ENCODE measurements around the gene ADRM1.

ADRM1 gene

GRCh38 chr20:62302341-62303061 is at the start of gene ADRM1:
Gene ADRM1 (plus strand): TSS chr20:62302997. CDS start chr20:62303569, 572 bp downstream.
- peak; percentile 72 for DNase-seq (ENCODE audit: low read depth)

DNA sequence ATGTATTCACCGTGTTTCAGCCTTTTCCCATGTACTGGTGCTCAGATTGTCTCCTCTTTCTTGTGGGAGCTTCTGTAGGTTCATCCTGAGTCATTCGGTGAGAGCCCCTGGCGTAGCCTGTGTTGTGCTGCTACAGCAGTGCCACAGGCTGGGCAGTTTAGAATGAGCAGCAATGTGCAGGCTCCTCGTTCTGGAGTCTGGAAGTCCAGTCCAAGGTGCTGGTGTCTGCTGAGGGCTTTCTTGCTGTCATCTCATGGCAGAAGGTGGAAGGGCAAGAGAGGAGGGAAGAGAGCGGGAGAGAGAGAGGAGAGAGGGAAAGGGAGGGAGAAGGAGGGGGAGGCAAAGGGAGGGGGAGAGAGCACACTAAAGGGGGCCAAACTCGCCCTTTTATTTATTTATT is 49.4 kb upstream of the ADRM1 start:
- DNase-seq (ENCODE audit: low read depth) = no peak

- no peak for DNase-seq (ENCODE audit: low read depth)
Observed at GRCh38 chr20:62254021-62254724, 48.6 kb upstream of the ADRM1 start.

- no peak for DNase-seq (ENCODE audit: low read depth)
Observed at GRCh38 chr20:62255976-62256375, 46.8 kb upstream of the ADRM1 start.

DNA sequence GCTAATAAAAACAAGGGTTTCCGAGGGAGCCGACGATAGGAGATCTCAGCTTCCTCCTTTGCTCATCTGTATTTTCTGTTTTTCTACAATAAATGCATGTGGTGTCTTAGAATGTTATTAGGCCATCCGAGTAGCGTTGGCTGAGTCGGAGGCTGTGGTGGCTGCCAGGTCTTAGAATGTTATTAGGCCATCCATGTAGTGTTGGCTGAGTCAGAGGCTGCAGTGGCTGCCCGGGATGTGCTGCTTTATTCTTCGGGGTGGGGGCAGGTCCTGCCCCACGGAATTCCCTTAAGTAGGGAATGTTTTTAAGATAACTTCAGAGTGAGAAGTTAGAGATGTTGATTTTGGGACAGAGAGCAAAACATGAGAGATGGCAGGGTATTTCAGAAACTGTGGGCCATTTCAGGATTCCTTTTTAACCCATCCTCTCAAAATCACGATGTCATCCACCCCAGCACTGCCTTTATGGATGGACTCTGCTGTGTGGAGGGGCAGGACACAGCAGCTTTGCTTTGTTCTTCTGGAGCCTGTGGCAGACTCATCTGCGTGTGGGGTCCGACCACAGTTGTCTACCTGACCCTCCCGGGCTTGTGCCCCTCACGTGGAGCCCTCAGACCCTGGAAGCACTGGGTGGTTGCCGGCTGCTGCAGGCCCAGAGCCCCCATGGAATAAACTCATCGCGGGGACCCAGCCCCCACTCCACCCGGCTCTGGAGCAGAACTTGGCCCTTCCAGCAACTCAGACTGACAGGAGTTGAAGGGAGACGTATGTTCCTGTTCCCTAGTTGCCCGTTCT is 44.1 kb upstream of the ADRM1 start:
- DNase-seq (ENCODE audit: low read depth) = peak; percentile 48

DNA sequence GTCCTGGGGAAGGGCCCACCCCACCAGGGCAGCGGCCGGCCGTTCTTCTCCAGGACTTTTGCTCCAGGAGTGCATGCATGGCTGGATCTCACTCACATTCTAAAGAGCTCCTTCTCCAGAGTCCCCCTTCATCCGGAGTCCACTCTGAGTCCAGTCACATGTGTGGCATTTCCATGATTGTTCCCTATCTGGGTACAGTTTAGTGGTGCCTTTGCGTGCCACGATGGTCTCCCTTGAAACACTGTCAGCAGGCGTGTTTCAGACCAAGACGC is 43.6 kb upstream of the ADRM1 start:
- DNase-seq (ENCODE audit: low read depth) = no peak

GRCh38 chr20:62262064-62262463 is 40.7 kb upstream of the ADRM1 start:
- DNase-seq (ENCODE audit: low read depth) = no peak

GRCh38 chr20:62263396-62263795 is 39.4 kb upstream of the ADRM1 start:
- DNase-seq (ENCODE audit: low read depth) = no peak

GRCh38 chr20:62265365-62265764 is 37.4 kb upstream of the ADRM1 start:
- DNase-seq (ENCODE audit: low read depth) = no peak

DNA sequence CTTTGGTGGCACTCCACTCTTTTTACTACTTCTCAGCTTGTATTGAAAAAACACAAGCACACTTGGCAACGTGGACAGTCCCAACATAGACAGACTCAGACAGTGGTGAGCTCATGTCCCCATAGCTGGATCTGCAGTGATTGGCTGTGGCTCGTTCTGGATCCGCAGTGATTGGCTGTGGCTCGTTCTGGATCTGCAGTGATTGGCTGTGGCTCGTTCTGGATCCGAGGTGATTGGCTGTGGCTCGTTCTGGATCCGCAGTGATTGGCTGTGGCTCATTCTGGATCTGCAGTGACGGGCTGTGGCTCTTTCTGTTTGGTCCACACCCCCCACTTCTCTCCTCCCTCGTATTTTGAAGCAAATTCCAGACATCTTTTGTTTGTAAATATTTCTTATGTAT is 36.5 kb upstream of the ADRM1 start:
- DNase-seq (ENCODE audit: low read depth) = no peak

GRCh38 chr20:62266851-62267250 is 35.9 kb upstream of the ADRM1 start:
- no peak for DNase-seq (ENCODE audit: low read depth)

GRCh38 chr20:62267543-62267942 is 35.3 kb upstream of the ADRM1 start:
- DNase-seq (ENCODE audit: low read depth) = no peak

DNA sequence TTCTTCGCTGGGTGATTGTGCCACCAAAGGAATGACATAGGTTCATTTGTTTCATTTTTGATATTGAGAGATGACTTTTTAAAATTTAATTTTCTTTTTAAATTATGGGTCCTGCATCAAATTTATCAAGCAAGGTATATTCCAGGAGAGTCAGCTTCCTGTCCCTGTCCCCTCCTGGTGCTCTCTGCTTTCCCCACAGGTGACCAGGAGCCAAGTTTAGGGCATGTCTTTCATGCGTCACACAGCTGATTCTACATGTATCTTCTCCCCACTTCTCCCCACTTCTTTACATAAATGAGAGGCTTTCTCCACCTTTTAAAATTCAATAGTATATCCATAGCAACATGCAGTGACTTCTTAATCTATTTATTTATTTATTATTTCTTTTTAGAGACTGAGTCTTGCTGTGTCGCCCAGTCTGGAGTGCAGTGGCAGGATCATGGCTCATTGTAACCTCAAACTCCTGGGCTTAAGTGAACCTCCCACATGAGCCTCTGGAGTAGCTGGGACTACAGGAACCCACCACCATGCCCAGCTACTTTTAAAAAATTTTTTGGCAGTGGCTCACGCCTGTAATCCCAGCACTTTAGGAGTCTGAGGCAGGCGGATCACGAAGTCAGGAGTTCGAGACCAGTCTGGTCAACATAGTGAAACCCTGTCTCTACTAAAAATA is 34.4 kb upstream of the ADRM1 start:
- no peak for DNase-seq (ENCODE audit: low read depth)

- no peak for DNase-seq (ENCODE audit: low read depth)
Observed at GRCh38 chr20:62269378-62269777, 33.4 kb upstream of the ADRM1 start.

DNA sequence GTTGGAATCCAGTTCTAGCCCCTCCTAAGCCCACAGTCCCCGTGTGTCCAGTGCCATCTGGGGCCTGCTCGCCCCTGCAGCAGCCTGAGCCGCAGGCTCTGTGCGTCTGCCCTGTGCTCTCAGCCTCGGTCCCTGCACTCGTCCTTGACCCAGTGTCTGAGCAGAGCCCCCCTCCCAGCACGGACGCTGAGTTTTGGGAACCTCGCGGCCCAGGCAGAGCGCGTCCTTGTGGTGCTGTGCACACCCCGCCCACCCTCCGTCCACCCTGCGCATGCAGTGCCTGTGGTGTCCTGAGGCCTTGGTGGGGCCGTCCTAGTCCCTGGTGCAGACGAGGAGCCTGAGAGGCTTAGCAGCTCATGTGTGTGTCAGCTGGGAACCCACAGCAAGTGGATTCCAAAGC is 32.9 kb upstream of the ADRM1 start:
- no peak for DNase-seq (ENCODE audit: low read depth)

DNA sequence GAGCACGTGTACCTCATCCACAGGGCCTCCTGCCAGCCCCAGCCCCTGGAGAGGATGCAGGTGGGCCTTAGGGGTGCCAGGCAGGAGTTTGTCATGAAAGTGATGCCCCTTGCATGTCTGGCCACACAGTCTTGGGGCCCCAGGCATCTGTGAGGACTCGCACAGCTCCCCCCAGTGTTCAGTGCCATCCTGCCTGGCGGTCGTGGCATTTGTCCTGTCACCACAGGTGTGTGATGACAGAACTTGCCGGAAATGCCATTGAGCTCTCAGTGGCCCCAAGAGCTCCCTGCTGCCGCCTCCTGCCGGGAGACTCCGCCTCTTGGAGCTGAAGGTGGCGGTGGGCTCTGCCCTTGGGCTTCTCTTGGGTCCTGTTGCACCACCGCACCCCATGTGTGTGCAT is 30.6 kb upstream of the ADRM1 start:
- no peak for DNase-seq (ENCODE audit: low read depth)

DNA sequence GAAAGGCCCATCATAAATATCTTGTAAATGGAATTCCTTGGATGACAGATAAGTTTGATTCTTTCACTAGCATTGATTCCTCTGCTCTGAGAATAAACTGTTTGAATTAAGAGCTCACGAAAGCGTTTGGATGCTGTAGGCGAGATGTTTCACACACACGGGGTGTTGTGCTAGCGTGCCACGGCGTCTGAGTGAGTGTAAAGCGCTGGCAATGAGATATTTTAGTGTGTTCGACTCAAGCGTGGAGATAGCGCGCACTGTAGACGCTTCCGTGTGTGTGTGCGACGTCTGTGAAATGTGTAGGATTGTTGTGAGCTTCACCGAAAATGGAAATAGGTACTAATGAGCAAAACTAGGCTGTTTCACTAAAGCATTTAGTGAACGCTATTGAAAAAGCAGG is 29.4 kb upstream of the ADRM1 start:
- no peak for DNase-seq (ENCODE audit: low read depth)

DNA sequence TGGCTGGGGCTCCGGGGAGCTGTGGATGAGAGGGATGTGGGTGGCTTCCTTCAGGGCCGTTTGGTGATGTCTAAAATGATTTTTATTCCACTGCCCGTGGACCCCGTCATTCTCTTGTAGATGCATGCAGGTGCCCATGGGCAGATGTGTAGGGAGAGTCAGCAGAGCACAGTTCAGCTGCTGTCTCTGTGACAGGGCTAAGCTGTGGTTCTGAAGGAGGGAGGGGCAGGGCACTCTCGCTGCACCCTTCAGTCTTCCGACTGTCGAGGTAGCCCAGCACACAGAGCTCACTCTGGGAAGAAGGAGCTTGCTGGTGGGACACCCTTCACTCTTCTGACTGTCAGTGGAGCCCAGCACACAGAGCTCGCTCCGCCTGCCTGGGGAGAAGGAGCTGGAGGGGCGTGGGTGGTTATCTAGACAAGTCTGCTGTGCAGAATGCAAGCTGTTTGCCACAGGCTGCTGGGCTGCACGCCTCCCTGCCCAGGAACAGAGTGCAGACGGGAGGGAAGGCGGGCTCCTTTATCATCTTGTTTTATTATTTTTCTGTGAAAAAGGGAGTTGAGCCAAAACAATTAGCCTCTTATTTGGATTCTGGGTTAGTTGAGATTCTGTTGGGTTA is 28.4 kb upstream of the ADRM1 start:
- DNase-seq (ENCODE audit: low read depth) = no peak

DNA sequence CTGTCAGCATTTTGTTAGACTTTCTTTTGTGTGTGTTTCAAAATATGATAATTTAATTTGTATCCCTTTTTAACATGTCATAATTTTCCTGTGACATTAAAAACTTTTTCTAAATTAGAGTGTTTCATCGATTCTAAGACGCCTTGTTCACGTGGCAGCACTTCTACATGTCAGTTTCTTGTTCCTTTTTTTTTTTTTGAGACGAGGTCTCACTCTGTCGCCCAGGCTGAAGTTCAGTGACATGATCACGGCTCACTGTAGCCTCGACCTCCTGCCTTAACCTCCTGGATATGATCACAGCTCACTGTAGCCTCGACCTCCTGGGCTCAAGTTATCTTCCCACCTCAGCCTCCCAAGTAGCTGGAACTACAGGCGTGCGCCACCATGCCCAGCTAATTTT is 27.6 kb upstream of the ADRM1 start:
- DNase-seq (ENCODE audit: low read depth) = no peak

- DNase-seq (ENCODE audit: low read depth) = no peak
Observed at GRCh38 chr20:62276439-62276838, 26.4 kb upstream of the ADRM1 start.

- DNase-seq (ENCODE audit: low read depth) = no peak
Observed at GRCh38 chr20:62277253-62277652, 25.5 kb upstream of the ADRM1 start.

DNA sequence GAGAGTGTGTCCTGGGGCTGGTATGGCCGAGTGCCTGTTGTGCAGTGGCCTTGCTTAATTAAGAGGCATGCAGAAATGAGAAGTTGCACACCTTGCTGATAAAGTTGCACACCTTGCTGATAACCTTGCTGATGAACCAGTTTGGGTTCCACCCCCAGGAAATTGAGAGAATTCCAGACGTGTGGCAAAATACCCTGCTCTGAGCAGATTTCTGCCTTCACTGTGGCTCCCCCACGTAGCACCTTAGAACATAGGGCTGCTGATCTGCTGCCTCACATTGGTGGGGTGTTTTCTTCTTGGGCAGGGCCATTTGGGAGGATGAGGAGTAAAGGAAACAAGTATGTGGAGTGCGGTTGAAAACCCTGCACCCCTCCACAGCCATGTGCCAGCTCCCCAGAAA is 22.5 kb upstream of the ADRM1 start:
- no peak for DNase-seq (ENCODE audit: low read depth)

Measured in GM04503 (cell line).